ENCODE results near the gene NR2C2AP.

The NR2C2AP gene

GRCh38 chr19:19217099-19217498, 13.9 kb upstream of the NR2C2AP start:
- no peaks in the 10 kb centered on the region for H3K9me2 ChIP-seq (ENCODE audit: low read depth, low read length)
- H2AFZ ChIP-seq (ENCODE audit: low read length) = no peak overlapping the region
- no peak overlapping the region for H3K27ac ChIP-seq (ENCODE audit: low read depth, low read length, poor library complexity, severe bottlenecking)
- no peaks in the 10 kb centered on the region for H4K20me1 ChIP-seq (ENCODE audit: insufficient read depth, low read length)
- no peaks in the 10 kb centered on the region for H3K79me2 ChIP-seq (ENCODE audit: insufficient read depth, low read length)
- no peaks in the 10 kb centered on the region for H3K36me3 ChIP-seq (ENCODE audit: insufficient read depth, low read length)
- no peak overlapping the region for H3K4me3 ChIP-seq (ENCODE audit: low read depth, low read length, poor library complexity, severe bottlenecking)
- peaks cover 4% of the 10 kb centered on the region; the same call in 1 of the 2 replicates for H3K27me3 ChIP-seq (ENCODE audit: insufficient read depth, low read length)
- no peaks in the 10 kb centered on the region for H3K4me1 ChIP-seq (ENCODE audit: insufficient read depth, low read length, severe bottlenecking)
- H3F3A ChIP-seq (ENCODE audit: insufficient read depth, low read length) = no peaks in the 10 kb centered on the region
- no peak overlapping the region for H3K4me2 ChIP-seq (ENCODE audit: low read length)
- H3K9ac ChIP-seq (ENCODE audit: low read length) = no peak overlapping the region
- H3K9me3 ChIP-seq (ENCODE audit: low read length) = no peaks in the 10 kb centered on the region
- no peak for TF ChIP-seq EZH2 (IDR thresholded peaks at IDR 0.05; ENCODE audit: borderline replicate concordance, low read length)
- TF ChIP-seq CTCF (IDR thresholded peaks at IDR 0.05; ENCODE audit: low read length) = peak; percentile 11; the same call in 1 of the 2 replicates

DNA sequence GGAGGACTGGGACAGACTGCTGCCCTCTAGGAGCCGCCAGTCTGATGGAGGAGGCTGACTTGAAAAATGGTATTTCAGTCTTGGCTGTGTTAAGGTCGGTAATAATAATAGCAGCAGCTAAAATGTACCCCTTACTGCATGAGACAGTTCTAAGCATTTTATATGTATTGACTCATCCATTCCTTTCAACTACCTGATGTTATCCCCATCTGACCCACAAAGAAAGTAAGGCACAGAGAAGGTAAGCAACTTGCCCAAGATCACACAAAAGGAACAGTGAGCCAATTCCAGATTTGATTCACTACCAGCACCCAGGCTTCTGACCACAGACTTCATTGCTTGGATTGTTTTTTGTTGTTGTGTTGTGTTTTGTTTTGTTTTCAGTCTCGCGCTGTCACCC, 12.6 kb upstream of the NR2C2AP start:
- TF ChIP-seq CTCF (IDR thresholded peaks at IDR 0.05; ENCODE audit: low read length) = no peak
- TF ChIP-seq EZH2 (IDR thresholded peaks at IDR 0.05; ENCODE audit: borderline replicate concordance, low read length) = no peak

GRCh38 chr19:19214892-19215291, 11.7 kb upstream of the NR2C2AP start:
- H3K9me2 ChIP-seq (ENCODE audit: low read depth, low read length) = no peaks in the 10 kb centered on the region
- no peaks in the 10 kb centered on the region for H3K4me1 ChIP-seq (ENCODE audit: insufficient read depth, low read length, severe bottlenecking)
- no peaks in the 10 kb centered on the region for H3K9me3 ChIP-seq (ENCODE audit: low read length)
- TF ChIP-seq CTCF (IDR thresholded peaks at IDR 0.05; ENCODE audit: low read length) (no peak), EZH2 (IDR thresholded peaks at IDR 0.05; ENCODE audit: borderline replicate concordance, low read length) (no peak)
- H3K4me2 ChIP-seq (ENCODE audit: low read length) = no peak overlapping the region
- H3K27ac ChIP-seq (ENCODE audit: low read depth, low read length, poor library complexity, severe bottlenecking) = no peak overlapping the region
- no peak overlapping the region for H2AFZ ChIP-seq (ENCODE audit: low read length)
- no peaks in the 10 kb centered on the region for H4K20me1 ChIP-seq (ENCODE audit: insufficient read depth, low read length)
- H3K9ac ChIP-seq (ENCODE audit: low read length) = no peak overlapping the region
- peaks cover 4% of the 10 kb centered on the region; the same call in 1 of the 2 replicates for H3K27me3 ChIP-seq (ENCODE audit: insufficient read depth, low read length)
- no peaks in the 10 kb centered on the region for H3F3A ChIP-seq (ENCODE audit: insufficient read depth, low read length)
- no peak overlapping the region for H3K4me3 ChIP-seq (ENCODE audit: low read depth, low read length, poor library complexity, severe bottlenecking)
- no peaks in the 10 kb centered on the region for H3K36me3 ChIP-seq (ENCODE audit: insufficient read depth, low read length)
- no peaks in the 10 kb centered on the region for H3K79me2 ChIP-seq (ENCODE audit: insufficient read depth, low read length)

More for the DNA sequence above, 12.6 kb upstream of the NR2C2AP start:
- Histone ChIP-seq H3K4me2 (ENCODE audit: low read length) (no peak overlapping the region), H3K79me2 (ENCODE audit: insufficient read depth, low read length) (no peaks in the 10 kb centered on the region), H3K9me2 (ENCODE audit: low read depth, low read length) (no peaks in the 10 kb centered on the region), H3K9me3 (ENCODE audit: low read length) (no peaks in the 10 kb centered on the region), H3K4me1 (ENCODE audit: insufficient read depth, low read length, severe bottlenecking) (no peaks in the 10 kb centered on the region), H3K4me3 (ENCODE audit: low read depth, low read length, poor library complexity, severe bottlenecking) (no peak overlapping the region), H4K20me1 (ENCODE audit: insufficient read depth, low read length) (no peaks in the 10 kb centered on the region), H3K27ac (ENCODE audit: low read depth, low read length, poor library complexity, severe bottlenecking) (no peak overlapping the region), H3K27me3 (ENCODE audit: insufficient read depth, low read length) (peaks cover 4% of the 10 kb centered on the region; the same call in 1 of the 2 replicates), H2AFZ (ENCODE audit: low read length) (no peak overlapping the region), H3F3A (ENCODE audit: insufficient read depth, low read length) (no peaks in the 10 kb centered on the region), H3K36me3 (ENCODE audit: insufficient read depth, low read length) (no peaks in the 10 kb centered on the region), H3K9ac (ENCODE audit: low read length) (no peak overlapping the region)
